Islet precursor cell (in vitro differentiated cells): Measurements from ENCODE around the gene GIT1.
A peak's percentile ranks its signal among the peaks of the same experiment; 100 is the strongest.
"Not testable (repeated sequence)": the region's sequence is repeated elsewhere in the genome, so short reads cannot be mapped to it uniquely, and the experiment has no call there.

ENCODE experiments used
- DNase-seq: peaks from one replicate; pipeline ENCODE4 v3.0.0-alpha.2; 2018

Gene GIT1

DNA sequence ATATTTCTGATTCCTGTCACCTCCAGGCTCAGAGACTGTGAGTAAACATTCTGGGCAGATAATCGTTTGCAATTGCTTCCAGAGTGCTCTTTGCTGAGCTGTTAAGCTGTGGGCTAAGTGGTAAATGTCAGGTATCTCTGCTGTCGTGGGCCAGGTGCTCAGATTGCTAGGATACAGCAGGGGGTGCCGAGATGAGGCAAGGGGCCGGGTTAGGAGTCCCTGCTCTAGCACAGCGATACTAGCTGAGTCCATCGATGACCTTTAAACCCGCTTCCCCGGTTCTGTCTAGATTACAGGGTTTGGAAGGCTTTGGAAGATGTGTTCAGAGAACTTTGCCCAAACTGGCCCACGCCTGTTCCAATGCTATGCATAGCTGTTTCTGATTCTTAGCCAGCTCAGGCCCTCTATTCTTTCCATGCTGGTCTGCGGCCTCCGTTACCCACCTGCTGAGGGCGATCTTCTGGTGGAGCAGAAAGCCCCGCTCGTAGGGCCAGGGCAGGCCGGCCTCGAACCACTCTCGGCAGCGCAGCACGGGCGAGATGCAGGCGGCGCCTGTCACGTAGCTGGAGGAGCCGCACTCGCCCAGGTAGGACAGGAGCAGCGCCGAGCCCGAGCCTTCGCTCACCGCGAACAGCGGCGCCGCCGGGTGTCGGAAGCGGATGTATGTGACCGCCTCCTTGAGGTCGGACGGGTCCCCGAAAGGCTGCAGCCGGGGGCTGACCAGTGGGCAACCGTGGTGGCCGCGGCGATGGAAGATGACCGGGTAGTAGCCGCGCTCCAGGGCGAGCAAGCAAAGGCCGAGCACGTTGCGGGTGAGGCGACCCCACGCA lies 23.6 kb downstream of the GIT1 start:
- peak; percentile 82 for DNase-seq

DNA sequence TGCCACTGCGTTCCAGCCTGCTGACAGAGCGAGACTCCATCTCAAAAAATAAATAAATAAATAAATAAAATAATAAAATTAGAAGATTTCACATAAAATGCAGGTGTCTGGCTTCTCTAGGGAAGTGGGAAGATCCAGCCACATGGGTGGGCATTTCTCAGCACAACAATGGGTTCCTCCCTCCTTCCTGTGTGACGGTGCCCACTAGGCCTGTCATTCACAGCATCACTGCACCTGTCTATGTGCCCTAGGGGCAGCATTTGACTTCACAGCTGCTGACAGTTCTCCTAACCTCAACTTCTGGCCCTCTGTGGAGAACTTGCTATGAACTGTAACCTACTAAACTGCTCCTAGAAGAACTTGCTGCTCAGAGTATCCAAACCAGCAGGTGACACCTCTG lies 25.6 kb downstream of the GIT1 start:
- DNase-seq, result peak; percentile 23

DNA sequence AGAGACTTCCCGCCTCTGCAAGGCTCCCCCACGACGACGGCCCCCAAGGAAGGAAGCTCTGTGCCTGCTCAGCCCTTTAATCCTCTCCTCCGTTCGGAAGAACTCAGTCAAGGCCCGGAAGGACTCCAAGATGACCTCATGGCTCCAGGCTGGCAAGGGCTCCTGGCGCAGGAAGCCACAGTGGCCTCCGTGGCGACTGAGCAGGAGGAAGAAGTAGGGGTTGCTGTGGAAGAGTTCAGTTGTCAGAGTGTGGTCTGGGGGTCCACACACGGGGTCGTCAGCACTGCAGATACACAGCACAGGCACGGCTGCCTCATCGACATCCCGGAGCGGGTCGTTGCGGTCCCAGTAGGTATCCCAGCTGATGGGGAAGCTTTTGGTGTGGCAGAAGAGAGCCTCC lies 26.8 kb downstream of the GIT1 start:
- peak; percentile 53 for DNase-seq

DNA sequence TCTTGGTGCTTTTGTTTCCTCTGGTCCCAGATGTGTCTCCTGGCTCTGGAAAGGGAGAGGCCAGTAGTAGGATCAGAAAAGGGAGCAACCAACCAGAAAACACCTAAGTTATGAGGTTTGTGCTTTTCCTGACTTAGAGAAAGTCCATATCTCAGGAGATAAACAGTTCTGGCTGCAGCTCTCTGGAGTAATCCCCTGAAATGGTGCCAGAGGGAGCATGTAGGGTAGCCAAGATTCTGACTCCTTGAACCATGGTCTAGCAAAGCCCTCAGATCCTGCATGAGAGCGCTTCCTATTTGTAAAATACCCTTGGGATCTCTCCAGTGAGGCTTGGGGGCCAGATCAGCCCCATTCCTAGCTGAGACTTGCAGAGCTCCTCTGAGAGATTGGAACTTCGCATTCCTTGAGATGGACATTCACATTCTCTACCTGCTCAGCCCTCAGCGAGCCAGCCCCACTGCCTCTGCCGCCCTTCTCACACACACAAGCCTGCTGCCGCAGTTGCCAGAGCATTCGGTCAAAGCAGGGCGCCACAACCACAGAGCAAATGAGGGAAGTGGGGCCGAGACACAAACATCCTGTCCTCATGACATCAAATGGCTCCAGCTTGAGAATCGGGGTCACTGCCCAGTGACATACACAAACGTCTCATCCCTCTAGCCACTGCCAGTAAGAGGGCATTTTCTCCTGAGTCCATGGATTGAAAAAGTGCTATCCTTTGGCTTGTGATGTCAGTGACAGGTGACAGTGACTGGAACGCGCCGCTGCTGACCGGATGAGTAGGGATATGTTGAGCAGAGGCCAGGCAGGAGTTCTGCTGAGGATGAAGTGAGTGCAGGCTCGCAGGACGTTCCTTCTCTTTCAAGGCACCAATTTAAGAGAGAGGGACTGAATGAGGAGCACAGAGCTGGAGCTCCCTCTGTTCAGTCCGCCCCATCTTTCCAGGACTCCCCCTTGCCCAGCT lies 27.6 kb downstream of the GIT1 start:
- peak; percentile 48 for DNase-seq

DNA sequence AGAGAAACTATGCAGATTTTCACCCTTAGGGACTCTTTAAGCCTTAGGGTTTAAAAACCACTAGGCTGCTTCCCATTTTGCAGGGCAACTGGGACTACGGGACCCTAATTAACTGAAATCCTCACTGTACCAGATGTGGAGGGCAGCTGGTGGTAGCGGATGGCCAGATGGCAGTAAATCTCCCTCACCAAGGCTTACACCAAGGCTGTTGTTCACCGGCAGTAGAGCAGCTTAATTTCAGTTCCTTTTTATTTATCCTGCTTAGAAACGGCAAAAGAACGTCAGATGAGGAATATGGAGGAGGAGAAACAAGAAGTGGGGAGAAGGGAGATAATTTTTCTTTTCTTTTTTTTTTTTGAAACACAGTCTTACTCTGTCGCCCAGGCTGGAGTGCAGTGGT lies 29.1 kb downstream of the GIT1 start:
- peak; percentile 38 for DNase-seq

DNA sequence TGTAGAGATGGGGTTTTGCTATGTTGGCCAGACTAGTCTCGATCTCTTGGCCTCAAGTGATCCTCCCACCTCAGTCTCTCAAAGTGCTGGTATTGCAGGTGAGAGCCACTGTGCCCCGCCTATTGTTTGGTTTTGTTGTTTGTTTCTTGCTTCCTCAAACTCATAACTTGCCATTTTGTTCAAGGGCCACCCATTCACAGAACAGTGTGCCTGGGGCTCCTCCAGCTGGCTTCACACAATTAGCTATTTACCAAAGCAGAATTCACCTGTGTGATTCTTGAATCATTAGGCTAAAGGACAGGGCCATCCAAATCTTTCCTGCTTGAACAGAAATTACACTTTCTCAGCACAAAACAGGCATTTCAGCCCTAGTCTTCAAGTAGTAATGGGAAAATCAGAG lies 29.8 kb downstream of the GIT1 start:
- DNase-seq, result no peak

DNA sequence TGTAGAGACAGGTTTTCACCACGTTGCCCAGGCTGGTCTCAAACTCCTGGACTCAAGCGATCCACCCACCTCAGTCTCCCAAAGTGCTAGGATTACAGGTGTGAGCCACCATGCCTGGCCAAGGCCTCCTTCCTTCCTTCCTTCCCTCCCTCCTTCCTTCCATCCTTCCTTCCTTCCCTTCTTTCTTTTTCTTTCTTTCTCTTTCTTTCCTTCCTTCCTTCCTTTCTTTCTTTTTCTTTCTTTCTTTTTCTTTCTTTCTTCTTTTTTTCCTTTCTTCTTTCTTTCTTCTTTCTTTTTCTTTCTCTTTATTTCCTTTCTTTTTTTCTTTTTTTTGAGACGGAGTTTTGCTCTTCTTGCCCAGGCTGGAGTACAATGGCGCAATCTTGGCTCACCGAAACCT lies 31.3 kb downstream of the GIT1 start:
- not testable (repeated sequence) for DNase-seq

DNA sequence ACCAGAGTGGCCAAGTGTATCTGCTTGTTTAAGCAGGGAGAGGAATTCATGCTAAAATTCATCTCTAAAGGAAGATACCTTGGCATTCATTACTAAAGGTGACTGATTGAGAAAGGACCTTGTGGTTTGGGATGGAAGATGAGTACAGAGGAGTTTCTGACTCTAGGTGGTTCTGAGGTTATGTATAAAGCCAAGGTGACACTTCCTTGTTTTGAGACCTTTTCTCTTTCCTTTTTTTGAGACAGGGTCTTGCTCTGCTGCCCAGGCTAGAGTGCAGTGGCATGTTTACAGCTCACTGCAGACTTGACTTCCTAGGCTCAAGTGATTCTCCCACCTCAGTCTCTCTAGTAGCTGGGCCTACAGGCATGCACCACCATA lies 31.7 kb downstream of the GIT1 start:
- peak; percentile 20 for DNase-seq

DNA sequence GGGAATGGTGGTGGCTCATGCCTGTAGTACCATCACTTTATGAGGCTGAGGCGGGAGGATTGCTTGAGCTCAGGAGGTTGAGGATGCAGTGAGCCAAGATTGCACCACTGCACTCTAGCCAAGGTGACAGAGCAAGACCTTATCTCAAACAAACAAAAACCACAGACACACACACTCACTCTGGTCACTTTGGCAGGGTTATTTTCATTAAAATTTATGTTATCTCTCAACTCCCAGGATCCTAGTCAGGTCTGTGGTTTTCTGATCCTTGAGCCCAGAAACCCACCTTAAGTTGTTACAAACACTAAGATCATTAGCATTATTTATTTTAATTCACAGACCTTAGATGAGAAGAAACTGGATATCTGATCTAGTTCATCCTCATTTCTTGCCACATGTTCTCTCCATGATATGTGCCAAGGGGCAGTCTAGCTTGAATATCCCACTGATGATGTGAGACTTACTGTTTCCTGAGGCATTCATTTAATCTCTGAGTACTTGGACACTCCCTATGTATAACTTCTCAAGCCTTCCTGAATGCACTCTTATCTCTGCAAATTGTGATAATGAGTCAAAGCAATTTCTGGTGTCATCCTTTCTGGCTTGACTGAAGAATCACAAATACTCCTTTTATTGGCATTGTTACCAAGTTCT lies 32.2 kb downstream of the GIT1 start:
- DNase-seq, result peak; percentile 11

DNA sequence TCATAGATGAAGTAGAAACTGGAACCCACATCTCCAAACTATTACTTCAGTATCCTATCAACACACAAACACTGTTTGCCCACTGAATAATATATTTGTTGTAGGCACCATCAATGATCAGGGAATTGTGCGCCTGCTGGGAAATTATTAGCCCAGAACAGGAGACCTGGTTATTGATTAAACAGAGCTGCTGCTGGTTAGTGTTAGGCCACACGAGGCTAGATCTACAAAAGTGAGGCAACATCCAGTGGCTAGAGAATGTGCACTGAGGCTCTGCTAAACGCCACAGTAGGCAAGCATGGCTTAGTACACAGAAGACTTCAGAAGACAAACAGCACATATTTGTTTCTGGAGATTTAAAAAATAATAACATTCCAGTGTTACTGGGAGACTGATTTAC lies 33.6 kb downstream of the GIT1 start:
- no peak for DNase-seq

DNA sequence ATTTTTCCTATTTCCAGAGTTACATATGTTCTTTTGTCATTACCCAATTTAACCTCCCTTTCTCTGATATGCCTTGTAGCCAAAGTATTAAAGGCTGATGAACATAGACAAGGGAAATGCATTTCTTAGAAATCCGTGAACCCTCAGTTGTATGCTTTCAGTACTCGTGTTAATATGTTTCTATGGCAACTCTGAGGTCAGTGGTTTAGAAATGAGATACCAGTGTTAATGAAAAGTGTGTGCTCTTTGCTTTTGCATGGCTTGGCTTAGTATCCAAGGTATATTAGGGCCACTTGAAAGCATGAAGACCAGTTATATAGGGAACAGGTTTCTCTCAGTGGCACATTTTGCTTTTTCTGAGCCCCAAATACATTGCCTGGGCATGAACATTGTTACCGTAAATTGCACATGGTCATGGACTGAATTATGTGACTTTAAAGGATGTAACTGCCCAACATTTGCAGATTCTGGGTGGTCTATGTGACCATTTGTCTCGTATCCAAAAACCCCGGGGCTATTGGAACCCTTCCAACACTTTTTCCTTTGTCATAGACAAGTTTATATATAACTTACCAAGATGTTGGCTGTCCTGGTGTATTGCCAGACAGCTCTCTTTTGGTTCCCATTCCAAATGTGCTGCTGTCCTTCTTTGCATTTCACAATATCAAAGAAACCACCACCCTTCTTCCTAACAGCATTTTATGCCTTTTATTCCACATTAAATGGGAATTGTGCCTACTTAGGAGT lies 40.1 kb downstream of the GIT1 start:
- no peak for DNase-seq

DNA sequence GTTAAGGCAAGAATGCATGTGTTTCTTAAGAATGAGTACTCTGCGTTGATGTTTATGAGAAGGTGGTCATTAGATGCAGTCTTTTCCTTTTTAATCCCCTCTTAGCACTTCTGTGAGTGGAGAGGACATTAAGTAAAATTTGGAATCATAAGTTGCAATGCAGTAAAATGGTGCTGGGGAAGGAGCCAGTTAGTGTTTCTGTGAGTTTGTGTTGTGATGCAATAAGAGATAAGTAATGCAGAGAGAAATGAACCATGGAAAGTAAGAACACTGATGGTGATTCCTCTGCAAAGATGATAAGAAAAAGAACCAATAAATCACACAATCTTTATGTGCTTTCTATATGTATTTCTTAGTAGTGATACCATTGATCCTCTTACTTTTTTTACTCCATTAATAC lies 42.6 kb downstream of the GIT1 start:
- no peak for DNase-seq

DNA sequence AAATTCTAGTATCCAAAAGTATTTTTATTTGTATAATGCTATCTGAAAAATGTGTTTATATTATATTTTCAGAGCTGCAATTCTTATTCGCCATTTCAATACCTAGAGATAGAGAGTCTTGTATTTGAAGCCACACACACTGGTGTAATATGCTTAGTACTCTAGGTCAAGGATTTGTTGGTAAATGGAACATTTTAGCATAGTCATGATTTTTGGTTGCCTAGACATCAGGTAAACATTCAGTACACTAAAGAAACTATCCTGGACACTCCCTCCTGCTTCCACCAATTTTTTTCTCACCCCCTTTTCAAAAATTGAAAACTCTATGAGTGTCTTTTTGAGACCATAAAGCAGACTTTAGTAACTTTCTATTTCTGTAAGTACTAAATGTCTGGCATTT lies 43.4 kb downstream of the GIT1 start:
- DNase-seq, result no peak

DNA sequence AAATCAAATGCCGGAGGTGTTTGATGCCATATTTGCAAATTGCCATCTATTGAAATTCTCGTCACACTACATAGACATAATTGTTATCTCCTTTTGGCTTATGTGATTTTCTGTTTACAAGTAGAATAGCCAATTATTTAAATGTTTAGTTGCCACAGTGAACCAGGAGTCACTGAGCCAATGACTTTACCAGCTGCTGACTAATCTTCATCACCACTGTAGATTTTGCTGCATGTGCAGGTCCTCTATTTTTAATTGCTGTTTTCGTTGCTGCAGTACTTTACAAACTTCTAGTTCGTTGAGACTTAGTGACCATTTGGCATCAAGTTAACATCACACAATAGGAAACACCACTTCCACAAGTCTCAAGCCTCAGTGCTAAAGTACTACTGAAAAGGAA lies 45.4 kb downstream of the GIT1 start:
- no peak for DNase-seq

DNA sequence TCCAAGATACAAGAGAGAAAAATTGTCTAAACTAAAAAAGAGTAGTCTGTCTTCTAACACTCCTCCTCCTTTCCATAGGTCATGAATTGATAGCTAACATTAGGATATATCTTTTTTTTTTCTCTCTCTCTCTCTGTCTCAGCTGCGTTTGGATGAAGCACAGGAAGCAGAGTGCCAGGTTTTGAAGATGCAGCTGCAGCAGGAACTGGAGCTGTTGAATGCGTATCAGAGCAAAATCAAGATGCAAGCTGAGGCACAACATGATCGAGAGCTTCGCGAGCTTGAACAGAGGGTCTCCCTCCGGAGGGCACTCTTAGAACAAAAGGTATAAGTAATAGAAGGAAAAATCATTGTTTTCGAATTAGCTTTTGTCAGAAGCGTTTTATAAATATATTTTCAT lies 55.5 kb downstream of the GIT1 start:
- no peak for DNase-seq

DNA sequence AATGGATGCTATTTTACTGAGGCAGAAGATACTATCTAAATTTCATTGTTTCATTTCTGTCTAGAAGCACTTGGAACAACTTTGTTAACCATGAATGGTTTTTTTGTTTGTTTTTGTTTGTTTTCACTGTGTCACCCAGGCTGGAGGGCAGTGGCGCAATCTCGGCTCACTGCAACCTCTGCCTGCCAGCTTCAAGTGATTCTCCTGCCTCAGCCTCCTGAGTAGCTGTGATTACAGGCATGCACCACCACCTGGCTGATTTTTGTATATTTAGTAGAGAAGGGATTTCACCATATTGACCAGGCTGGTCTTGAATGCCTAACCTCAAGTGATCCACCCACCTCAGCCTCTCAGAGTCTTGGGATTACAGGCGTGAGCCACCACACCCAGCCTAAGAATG lies 63.1 kb downstream of the GIT1 start:
- DNase-seq, result no peak

DNA sequence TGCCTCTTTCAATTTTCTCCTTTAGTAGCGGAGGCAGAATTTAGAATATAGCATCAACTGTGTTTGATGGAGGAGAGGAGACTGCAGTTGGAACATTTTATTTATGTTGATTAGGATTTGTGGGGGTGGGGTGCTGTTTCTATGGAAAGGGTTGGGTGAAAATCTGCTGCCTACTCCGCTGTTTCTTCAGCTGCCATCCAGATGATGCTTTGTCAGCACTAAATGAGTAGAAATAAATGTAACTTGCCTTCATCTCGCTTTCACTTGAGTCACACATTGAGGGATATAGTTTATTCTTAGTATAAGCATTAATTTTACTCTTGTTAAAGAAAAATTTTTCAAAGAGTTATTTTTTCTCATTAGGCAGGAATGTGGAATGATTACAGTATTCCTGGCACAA lies 64.8 kb downstream of the GIT1 start:
- no peak for DNase-seq
